HAP-1 (cell line): ENCODE measurements around the gene ERN1.

Experiments used
- DNase-seq, 2 experiments: peaks; one replicate each; pipeline ENCODE4 v3.0.0-alpha.2; 2016 to 2020; ENCODE audit warnings: low spot score in 2 of 2
- H3K27me3 ChIP-seq: fragments of 250-450 bp; sonication (Bioruptor Pico); 2 replicates; pipeline ENCODE4 v1.5.1; 2020; ENCODE audit warnings: low read depth, mild to moderate bottlenecking, moderate library complexity
- H3K36me3 ChIP-seq: fragments of 250-450 bp; sonication (Bioruptor Pico); replicated peaks from 2 replicates; pipeline ENCODE4 v1.5.1; 2020; ENCODE audit warnings: mild to moderate bottlenecking
- H3K4me1 ChIP-seq: fragments of 250-450 bp; sonication (Bioruptor Pico); 2 replicates; pipeline ENCODE4 v1.5.1; 2020; ENCODE audit warnings: mild to moderate bottlenecking
- H3K4me3 ChIP-seq: fragments of 250-450 bp; sonication (Bioruptor Pico); 2 replicates; pipeline ENCODE4 v1.5.1; 2020; ENCODE audit warnings: mild to moderate bottlenecking, moderate library complexity
- H3K9me3 ChIP-seq: fragments of 250-450 bp; sonication (Bioruptor Pico); 2 replicates; pipeline ENCODE4 v1.5.1; 2020; ENCODE audit warnings: mild to moderate bottlenecking, moderate library complexity
- in situ Hi-C: fragments of 300-500 bp; cut with MboI; formaldehyde crosslinking; loops from 3 replicates; pipeline ENCODE4 v1.14.3; 2020; ENCODE audit warnings: low sequenced_read_pairs, inconsistent platforms, mixed read lengths

The ERN1 gene

GRCh38 chr17:64087252-64088005 is 42.5 kb downstream of the ERN1 start:
- H3K4me1 ChIP-seq, result peaks cover 3% of the 10 kb centered on the region
- H3K27me3 ChIP-seq, result no peaks in the 10 kb centered on the region
- H3K4me3 ChIP-seq, result no peak overlapping the region
- DNase-seq, result no peak
- no peaks in the 10 kb centered on the region for H3K9me3 ChIP-seq
- in situ Hi-C loops, result no loop called here
- no peaks in the 10 kb centered on the region for H3K36me3 ChIP-seq

GRCh38 chr17:64085650-64086005 is 44.3 kb downstream of the ERN1 start:
- H3K9me3 ChIP-seq, result no peaks in the 10 kb centered on the region
- H3K4me3 ChIP-seq, result no peak overlapping the region
- H3K4me1 ChIP-seq, result peaks cover 12% of the 10 kb centered on the region
- no peaks in the 10 kb centered on the region for H3K36me3 ChIP-seq
- in situ Hi-C loops, result no loop called here
- DNase-seq, result no peak
- no peaks in the 10 kb centered on the region for H3K27me3 ChIP-seq

GRCh38 chr17:64084940-64085649 is 44.8 kb downstream of the ERN1 start:
- in situ Hi-C loops, result no loop called here
- no peaks in the 10 kb centered on the region for H3K27me3 ChIP-seq
- no peak overlapping the region for H3K4me3 ChIP-seq
- DNase-seq, result no peak
- peaks cover 12% of the 10 kb centered on the region for H3K4me1 ChIP-seq
- H3K9me3 ChIP-seq, result no peaks in the 10 kb centered on the region
- no peaks in the 10 kb centered on the region for H3K36me3 ChIP-seq

- DNase-seq, result peak in 1 of 2 experiments; percentile 33
- Histone ChIP-seq H3K4me3 (no peak overlapping the region), H3K27me3 (no peaks in the 10 kb centered on the region), H3K36me3 (no peaks in the 10 kb centered on the region), H3K9me3 (no peaks in the 10 kb centered on the region), H3K4me1 (peaks cover 12% of the 10 kb centered on the region)
- in situ Hi-C loops, result no loop called here
These were observed 45.6 kb downstream of the ERN1 start for GRCh38 chr17:64084086-64084939.

DNA sequence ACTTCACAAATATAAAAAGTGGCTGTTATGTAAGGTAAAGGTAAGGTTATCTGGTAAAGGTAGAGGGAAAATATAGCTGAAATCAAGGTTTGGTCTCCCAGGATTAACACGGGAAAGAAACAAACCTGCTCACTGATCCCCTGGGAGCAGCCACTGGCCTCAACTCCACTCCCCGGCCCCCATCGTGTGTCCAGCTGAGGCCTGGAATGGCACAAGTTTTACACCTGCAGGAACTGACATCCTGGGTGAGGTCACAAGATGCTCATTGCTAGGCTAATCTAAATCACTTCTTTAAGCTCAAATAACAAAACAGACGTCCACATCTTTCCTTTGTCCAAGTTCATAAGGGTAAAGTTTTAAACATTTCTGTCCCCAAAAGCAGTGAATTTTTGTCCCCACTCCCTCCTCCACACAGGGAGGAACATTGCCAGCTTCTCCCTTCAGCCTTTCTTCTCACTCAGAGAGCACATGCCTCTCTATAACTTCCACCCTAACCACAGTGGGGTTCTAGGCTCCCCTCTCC is 46.3 kb downstream of the ERN1 start:
- Histone ChIP-seq H3K4me3 (no peak overlapping the region), H3K36me3 (no peaks in the 10 kb centered on the region; the same call in 1 of the 2 replicates), H3K27me3 (no peaks in the 10 kb centered on the region), H3K9me3 (no peaks in the 10 kb centered on the region), H3K4me1 (peaks cover 12% of the 10 kb centered on the region)
- in situ Hi-C loops, result no loop called here
- DNase-seq, result no peak

DNA sequence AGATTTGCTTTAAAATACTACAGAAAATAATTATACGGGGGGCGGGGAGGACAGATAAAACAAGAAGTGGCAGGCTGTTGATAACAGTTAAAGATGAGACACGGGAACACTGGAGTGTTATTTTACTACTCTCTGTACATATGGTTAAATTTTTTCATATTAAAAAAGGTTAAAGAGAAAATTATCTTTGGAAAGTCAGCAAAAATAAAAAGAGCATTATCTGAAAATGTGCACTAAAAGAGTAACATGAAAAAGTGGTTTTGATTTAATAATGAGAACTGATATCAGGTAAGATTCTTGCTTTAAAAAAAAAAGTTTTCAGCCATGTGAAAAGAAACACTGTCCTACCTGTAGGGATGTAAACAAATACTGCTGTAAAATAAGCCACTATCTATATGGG is 46.9 kb downstream of the ERN1 start:
- Histone ChIP-seq H3K9me3 (no peaks in the 10 kb centered on the region), H3K27me3 (no peaks in the 10 kb centered on the region), H3K36me3 (no peaks in the 10 kb centered on the region; the same call in 1 of the 2 replicates), H3K4me1 (peaks cover 12% of the 10 kb centered on the region), H3K4me3 (no peak overlapping the region)
- in situ Hi-C loops, result no loop called here
- DNase-seq, result no peak

- no peaks in the 10 kb centered on the region for H3K9me3 ChIP-seq
- in situ Hi-C loops, result no loop called here
- peaks cover 12% of the 10 kb centered on the region for H3K4me1 ChIP-seq
- H3K4me3 ChIP-seq, result no peak overlapping the region
- H3K36me3 ChIP-seq, result no peaks in the 10 kb centered on the region; the same call in 1 of the 2 replicates
- peak in 1 of 2 experiments; percentile 4 for DNase-seq
- no peaks in the 10 kb centered on the region for H3K27me3 ChIP-seq
These were observed 47.8 kb downstream of the ERN1 start for GRCh38 chr17:64081802-64082799.

DNA sequence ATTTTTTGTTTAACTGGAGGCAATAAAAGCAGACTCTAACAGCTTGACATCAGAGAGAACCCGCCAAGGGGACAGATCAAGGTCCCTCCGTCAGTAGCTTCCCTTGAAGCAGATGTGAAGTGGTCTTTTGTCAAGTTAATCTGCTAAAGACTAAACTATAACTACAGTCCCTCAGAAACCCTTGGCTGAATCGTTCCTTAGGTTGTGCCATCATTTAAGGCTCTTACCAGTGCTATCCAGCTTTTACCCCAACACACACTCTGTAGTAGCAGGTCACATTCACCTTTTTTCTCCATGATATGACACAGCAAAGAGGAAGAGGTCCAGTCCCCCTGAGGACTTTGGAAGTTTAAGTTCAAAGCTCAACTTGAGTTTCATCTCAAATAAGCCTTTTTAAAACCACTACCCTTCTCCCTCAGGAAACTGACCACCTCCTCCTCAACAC is 49.7 kb downstream of the ERN1 start:
- Histone ChIP-seq H3K4me1 (peaks cover 12% of the 10 kb centered on the region), H3K27me3 (no peaks in the 10 kb centered on the region)

GRCh38 chr17:64077379-64077778 is 52.6 kb downstream of the ERN1 start:
- in situ Hi-C loops, result no loop called here
- no peak for DNase-seq

More for the DNA sequence above, 49.7 kb downstream of the ERN1 start:
- H3K9me3 ChIP-seq, result no peaks in the 10 kb centered on the region
- in situ Hi-C loops, result no loop called here
- DNase-seq, result no peak
- H3K36me3 ChIP-seq, result no peaks in the 10 kb centered on the region; the same call in 1 of the 2 replicates
- H3K4me3 ChIP-seq, result no peak overlapping the region

DNA sequence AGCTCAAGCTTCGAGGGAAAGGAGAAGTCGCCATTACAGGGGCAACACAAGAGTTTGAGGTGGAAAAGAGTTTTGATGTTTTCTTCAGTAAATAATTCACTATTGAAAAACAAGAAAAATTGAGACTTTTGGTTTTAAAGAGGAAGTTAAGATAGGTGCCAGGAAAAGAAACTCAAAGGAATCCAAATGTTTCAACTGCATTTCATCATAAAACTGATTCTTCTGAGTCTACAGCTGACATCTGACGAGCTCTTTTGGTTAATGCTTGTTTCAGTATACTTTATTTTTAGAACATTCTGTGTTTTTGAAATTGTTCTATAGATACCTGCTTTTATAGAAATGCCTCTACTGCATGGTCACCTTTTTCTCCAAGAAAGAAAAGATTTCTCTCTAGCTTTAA is 54.0 kb downstream of the ERN1 start:
- Histone ChIP-seq H3K27me3 (no peaks in the 10 kb centered on the region), H3K9me3 (no peaks in the 10 kb centered on the region), H3K36me3 (peaks cover 6% of the 10 kb centered on the region), H3K4me1 (peaks cover 10% of the 10 kb centered on the region), H3K4me3 (no peak overlapping the region)
- in situ Hi-C loops, result no loop called here
- DNase-seq, result no peak

More at GRCh38 chr17:64077379-64077778, 52.6 kb downstream of the ERN1 start:
- Histone ChIP-seq H3K27me3 (no peaks in the 10 kb centered on the region), H3K4me3 (no peak overlapping the region), H3K9me3 (no peaks in the 10 kb centered on the region), H3K36me3 (no peaks in the 10 kb centered on the region; the same call in 1 of the 2 replicates), H3K4me1 (peaks cover 18% of the 10 kb centered on the region)

GRCh38 chr17:64074704-64075426 is 55.1 kb downstream of the ERN1 start:
- H3K4me1 ChIP-seq, result peaks cover 10% of the 10 kb centered on the region
- no peaks in the 10 kb centered on the region for H3K9me3 ChIP-seq
- in situ Hi-C loops, result no loop called here
- DNase-seq, result no peak
- H3K36me3 ChIP-seq, result peaks cover 10% of the 10 kb centered on the region
- no peak overlapping the region for H3K4me3 ChIP-seq
- H3K27me3 ChIP-seq, result no peaks in the 10 kb centered on the region
